ENCODE results near the gene SPEG.

SPEG gene

GRCh38 chr2:219483451-219484342, 49.1 kb downstream of the SPEG start:
- no peak for DNase-seq

- DNase-seq = no peak
Observed at GRCh38 chr2:219484343-219485200, 49.9 kb downstream of the SPEG start.

- no peak for DNase-seq
Observed at GRCh38 chr2:219485201-219485580, 50.5 kb downstream of the SPEG start.

- DNase-seq = no peak
Observed at GRCh38 chr2:219486380-219486959, 51.8 kb downstream of the SPEG start.

GRCh38 chr2:219488149-219488843, 53.7 kb downstream of the SPEG start:
- DNase-seq = no peak

- no peak for DNase-seq
Observed at GRCh38 chr2:219488844-219489194, 54.2 kb downstream of the SPEG start.

- no peak for DNase-seq
Observed at GRCh38 chr2:219489315-219489714, 54.7 kb downstream of the SPEG start.

- DNase-seq = no peak
Observed at GRCh38 chr2:219490186-219490585, 55.5 kb downstream of the SPEG start.

GRCh38 chr2:219490600-219491130, 56.0 kb downstream of the SPEG start:
- no peak for DNase-seq

GRCh38 chr2:219491278-219491963, 56.8 kb downstream of the SPEG start:
- DNase-seq = no peak

GRCh38 chr2:219492575-219492974, 57.9 kb downstream of the SPEG start:
- DNase-seq = no peak

- DNase-seq = no peak
Observed at GRCh38 chr2:219493086-219493485, 58.4 kb downstream of the SPEG start.

- DNase-seq = no peak
Observed at GRCh38 chr2:219494952-219495530, 60.4 kb downstream of the SPEG start.

- no peak for DNase-seq
Observed at GRCh38 chr2:219495531-219496122, 61.0 kb downstream of the SPEG start.

- no peak for DNase-seq
Observed at GRCh38 chr2:219496247-219496824, 61.7 kb downstream of the SPEG start.

- DNase-seq = no peak
Observed at GRCh38 chr2:219496825-219497494, 62.3 kb downstream of the SPEG start.

GRCh38 chr2:219497495-219498279, 63.0 kb downstream of the SPEG start:
- DNase-seq = peak; percentile 73

- DNase-seq = peak; percentile 88
Observed at GRCh38 chr2:219498280-219499057, 63.8 kb downstream of the SPEG start, which contains the start of gene GMPPA. GMPPA (plus strand) TSS chr2:219498891; CDS start chr2:219499976, 1,085 bp downstream.

GRCh38 chr2:219499058-219499307, 64.3 kb downstream of the SPEG start:
- no peak for DNase-seq

All from activated CD4-positive, CD25-positive, alpha-beta regulatory T cell treated with anti-CD3 and anti-CD28 coated beads, Interleukin-2, amount 50 U/mL, for 72 hours (primary cell).